Kidney epithelial cell (primary cell): Measurements from ENCODE around the gene HYI. TPM values are rescaled to one million over a fixed set of nuclear protein-coding genes. Genes with fewer than 3 reads are reported as not detected.

ENCODE experiments used
- DNase-seq: peaks from one replicate; pipeline ENCODE4 v3.0.0-alpha.2; 2010; ENCODE audit warnings: low read depth
- H3K27me3 ChIP-seq: 2 replicates; pipeline ENCODE4 v1.6.0; 2011; ENCODE audit warnings: low read length; ENCODE audit not compliant: control insufficient read depth, insufficient read depth
- H3K36me3 ChIP-seq: 2 replicates; pipeline ENCODE4 v1.5.1; 2011; ENCODE audit warnings: low read length; ENCODE audit not compliant: control insufficient read depth, insufficient read depth
- H3K4me3 ChIP-seq: 2 replicates; pipeline ENCODE4 v1.5.1; 2011; ENCODE audit warnings: low read depth, mild to moderate bottlenecking, control low read depth, low read length
- total RNA-seq: library from RNA; depleted of rRNA; stranded (reverse); fragments of >200 nt; gene quantifications from 2 replicates; pipeline ENCODE4 v1.2.3, GENCODE V29; 2015
- TF ChIP-seq, protein P1 (sequence below): IDR thresholded peaks from 2 replicates; pipeline ENCODE4 v1.5.1; 2011; ENCODE audit warnings: mild to moderate bottlenecking, moderate library complexity, low read length, control low read depth, inconsistent platforms; ENCODE audit not compliant: insufficient read depth, poor library complexity, severe bottlenecking

The HYI gene
- total RNA-seq, 1 donor from 2014 or later, result 133 TPM

DNA sequence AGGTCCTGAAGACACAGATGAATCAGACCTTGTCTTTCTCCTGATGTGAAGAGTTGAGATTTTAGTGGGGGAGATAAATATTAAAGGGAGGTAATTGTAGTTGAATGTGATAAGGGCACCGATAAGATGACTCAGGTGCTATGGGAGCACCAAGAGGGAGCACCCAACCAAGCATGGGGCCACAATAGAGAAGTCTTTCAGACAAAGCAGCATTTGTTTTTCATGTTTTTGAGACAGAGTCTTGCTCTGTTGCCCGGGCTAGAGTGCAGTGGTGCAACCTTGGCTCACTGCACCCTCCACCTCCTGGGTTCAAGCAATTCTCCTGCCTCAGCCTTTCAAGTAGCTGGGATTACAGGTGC lies 47.9 kb downstream of the HYI start:
- DNase-seq, result no peak
- Histone ChIP-seq H3K4me3 (no peak overlapping the region), H3K27me3 (no peaks in the 10 kb centered on the region), H3K36me3 (peaks cover 3% of the 10 kb centered on the region)
- TF ChIP-seq, protein P1, sequence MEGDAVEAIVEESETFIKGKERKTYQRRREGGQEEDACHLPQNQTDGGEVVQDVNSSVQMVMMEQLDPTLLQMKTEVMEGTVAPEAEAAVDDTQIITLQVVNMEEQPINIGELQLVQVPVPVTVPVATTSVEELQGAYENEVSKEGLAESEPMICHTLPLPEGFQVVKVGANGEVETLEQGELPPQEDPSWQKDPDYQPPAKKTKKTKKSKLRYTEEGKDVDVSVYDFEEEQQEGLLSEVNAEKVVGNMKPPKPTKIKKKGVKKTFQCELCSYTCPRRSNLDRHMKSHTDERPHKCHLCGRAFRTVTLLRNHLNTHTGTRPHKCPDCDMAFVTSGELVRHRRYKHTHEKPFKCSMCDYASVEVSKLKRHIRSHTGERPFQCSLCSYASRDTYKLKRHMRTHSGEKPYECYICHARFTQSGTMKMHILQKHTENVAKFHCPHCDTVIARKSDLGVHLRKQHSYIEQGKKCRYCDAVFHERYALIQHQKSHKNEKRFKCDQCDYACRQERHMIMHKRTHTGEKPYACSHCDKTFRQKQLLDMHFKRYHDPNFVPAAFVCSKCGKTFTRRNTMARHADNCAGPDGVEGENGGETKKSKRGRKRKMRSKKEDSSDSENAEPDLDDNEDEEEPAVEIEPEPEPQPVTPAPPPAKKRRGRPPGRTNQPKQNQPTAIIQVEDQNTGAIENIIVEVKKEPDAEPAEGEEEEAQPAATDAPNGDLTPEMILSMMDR, result no peak

DNA sequence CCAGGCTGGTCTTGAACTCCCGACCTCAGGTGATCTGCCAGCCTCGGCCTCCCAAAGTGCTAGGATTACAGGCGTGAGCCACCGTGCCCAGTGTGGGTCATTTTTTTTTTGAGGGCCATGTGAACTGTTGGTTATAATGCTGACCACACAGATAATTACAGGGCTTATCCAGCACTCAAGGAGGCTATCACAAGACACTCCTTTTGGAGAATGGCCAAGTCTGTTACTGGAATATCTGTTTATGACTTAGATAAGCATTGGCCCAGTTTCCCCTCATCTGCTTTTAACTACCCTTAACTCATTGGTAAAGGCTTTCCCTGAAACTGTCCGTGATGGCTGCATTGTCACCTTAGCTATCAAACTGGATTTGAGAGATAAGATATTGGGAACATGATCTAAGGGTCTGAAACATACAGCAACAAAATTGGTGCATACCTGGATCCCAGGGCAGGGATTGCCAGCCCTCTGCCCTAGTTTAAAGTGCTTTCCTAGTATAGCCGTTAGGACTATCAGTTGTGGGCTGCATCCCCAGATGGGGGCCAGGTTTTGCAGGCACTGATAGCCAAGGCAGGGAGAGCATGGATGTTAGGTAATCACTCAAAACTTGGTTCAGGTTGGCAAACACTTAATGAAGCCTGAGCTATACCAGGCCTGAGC lies 48.4 kb downstream of the HYI start:
- no peaks in the 10 kb centered on the region for H3K27me3 ChIP-seq
- H3K4me3 ChIP-seq, result no peak overlapping the region
- TF ChIP-seq, protein P1, result no peak
- no peak for DNase-seq
- H3K36me3 ChIP-seq, result peaks cover 3% of the 10 kb centered on the region

- H3K36me3 ChIP-seq, result peaks cover 3% of the 10 kb centered on the region
- H3K27me3 ChIP-seq, result no peaks in the 10 kb centered on the region
- TF ChIP-seq, protein P1, result no peak
- H3K4me3 ChIP-seq, result no peak overlapping the region
- DNase-seq, result no peak
Measured at GRCh38 chr1:43404353-43404752, 49.4 kb downstream of the HYI start.

GRCh38 chr1:43402089-43402865 lies 51.5 kb downstream of the HYI start:
- Histone ChIP-seq H3K36me3 (peaks cover 3% of the 10 kb centered on the region), H3K4me3 (no peak overlapping the region), H3K27me3 (no peaks in the 10 kb centered on the region)
- DNase-seq, result no peak
- TF ChIP-seq, protein P1, result no peak

Other genes with a start within 250 kb of the HYI start
- 15.7 and 16.2 TPM in 2 replicates for gene TMEM125, start 183.9 kb downstream of the HYI start, total RNA-seq
- 4.8 and 6.6 TPM in 2 replicates for gene C1orf210, start 168.3 kb downstream of the HYI start, total RNA-seq
- 6.5 and 7.1 TPM in 2 replicates for gene TIE1, start 152.9 kb downstream of the HYI start, total RNA-seq
- gene MPL, start 116.1 kb downstream of the HYI start, total RNA-seq, result not detected in 2 replicates
- gene CDC20, start 95.0 kb downstream of the HYI start, total RNA-seq, result 16.2 and 22.3 TPM in 2 replicates
- gene ELOVL1, start 85.9 kb downstream of the HYI start, total RNA-seq, result 93.8 and 99.7 TPM in 2 replicates
- gene MED8, start 64.1 kb downstream of the HYI start, total RNA-seq, result 44.5 and 48.7 TPM in 2 replicates
- 17.0 and 20.3 TPM in 2 replicates for gene SZT2, start 64.0 kb downstream of the HYI start, total RNA-seq
- gene PTPRF, start 77.0 kb upstream of the HYI start, total RNA-seq, result 297 and 346 TPM in 2 replicates
- 42.9 and 48.4 TPM in 2 replicates for gene KDM4A, start 196.2 kb upstream of the HYI start, total RNA-seq